Esophagus squamous epithelium (tissue), 5 donors: Measurements from ENCODE around the gene PRCP. TPM values are rescaled to one million over a fixed set of nuclear protein-coding genes. Genes with fewer than 3 reads are reported as not detected.

Experiments
- DNase-seq: peaks from one replicate; lab custom pipeline; 2025; lab: John Stamatoyannopoulos, UW
- H3K27ac ChIP-seq, 4 donors: fragments of 200-600 bp; sonication (generic); one replicate each; pipeline ENCODE4 v1.5.1; 2016 to 2019; ENCODE audit warnings: mild to moderate bottlenecking in 1 of 4
- H3K27me3 ChIP-seq, 4 donors: fragments of 200-600 bp; sonication (generic); 1 replicate in 3 of 4; 2 replicates in 1 of 4; pipeline versions ENCODE4 v1.5.1 to v1.6.0; 2017 to 2021; ENCODE audit warnings: antibody characterized with exemption in 1 of 4
- H3K36me3 ChIP-seq, 3 donors: fragments of 200-600 bp; sonication (generic); one replicate each; pipeline ENCODE4 v1.5.1; 2016 to 2019
- H3K4me1 ChIP-seq, 3 donors: fragments of 200-600 bp; sonication (generic); one replicate each; pipeline ENCODE4 v1.5.1; 2017 to 2019
- H3K4me3 ChIP-seq, 4 donors: fragments of 200-600 bp; sonication (generic); 1 replicate in 3 of 4; 2 replicates in 1 of 4; pipeline ENCODE4 v1.5.1; 2016 to 2019; ENCODE audit warnings: mild to moderate bottlenecking in 2 of 4, moderate library complexity in 1 of 4
- H3K9me3 ChIP-seq, 3 donors: fragments of 200-600 bp; sonication (generic); one replicate each; pipeline ENCODE4 v1.5.1; 2016 to 2019
- POLR2A ChIP-seq, 4 donors: fragments of 450-650 bp; IDR thresholded peaks; one replicate each; pipeline ENCODE4 v1.6.1; 2017; ENCODE audit warnings: antibody characterized with exemption in 4 of 4, mild to moderate bottlenecking in 4 of 4, moderate library complexity in 3 of 4
- WGBS, 2 donors: methylation state at CpG; one replicate each; pipeline ENCODE4 v1.1.5; 2018; 5-methylcytosine and 5-hydroxymethylcytosine counted together
- intact Hi-C: fragments of 100-400 bp; cut with DNase I; formaldehyde crosslinking; loops from one replicate; pipeline ENCODE4 v1.15.0; 2022
- total RNA-seq, 4 donors: library from RNA; depleted of rRNA; stranded (reverse); fragments of >200 nt; gene quantifications; one replicate each; pipeline ENCODE4 v1.1.0, GENCODE V29; 2016
- TF ChIP-seq, protein P1 (sequence below), 6 experiments: fragments of 450-650 bp in 4 of 6; fragments of 200-600 bp in 2 of 6; sonication (generic) in 2 of 6; IDR thresholded peaks; one replicate each; pipeline ENCODE4 v1.5.1; 2016 to 2019; ENCODE audit warnings: antibody characterized with exemption in 6 of 6, mild to moderate bottlenecking in 4 of 6, moderate library complexity in 4 of 6
- donor health status: DM: yes; HTN: yes; CAD: no.

PRCP gene
- total RNA-seq, 4 donors from 2014 or later: 39.6 to 82.4 (median 50.3) TPM

DNA sequence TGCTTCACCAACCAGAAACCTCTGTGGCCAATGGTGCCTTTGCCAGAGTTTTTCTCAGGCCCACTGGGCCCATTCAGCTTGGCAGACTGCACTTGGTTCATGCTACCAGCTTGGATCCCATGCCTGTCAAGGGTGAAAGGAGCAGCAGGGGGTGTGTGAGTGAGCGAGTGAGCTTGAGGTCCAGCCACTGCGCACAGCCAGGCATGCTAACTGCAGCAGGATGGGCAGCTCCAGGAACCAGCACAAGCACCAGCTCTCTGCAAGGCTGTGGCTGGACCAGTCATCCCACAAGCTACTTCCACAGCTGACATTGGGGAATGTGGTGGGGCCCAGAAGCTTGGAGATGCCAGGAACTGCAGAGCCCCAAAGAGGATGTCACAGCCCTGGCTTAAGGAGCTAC is 42.1 kb upstream of the PRCP start:
- no peak for DNase-seq
- no peak for TF ChIP-seq POLR2A (IDR thresholded peaks at IDR 0.05)
- TF ChIP-seq, protein P1, sequence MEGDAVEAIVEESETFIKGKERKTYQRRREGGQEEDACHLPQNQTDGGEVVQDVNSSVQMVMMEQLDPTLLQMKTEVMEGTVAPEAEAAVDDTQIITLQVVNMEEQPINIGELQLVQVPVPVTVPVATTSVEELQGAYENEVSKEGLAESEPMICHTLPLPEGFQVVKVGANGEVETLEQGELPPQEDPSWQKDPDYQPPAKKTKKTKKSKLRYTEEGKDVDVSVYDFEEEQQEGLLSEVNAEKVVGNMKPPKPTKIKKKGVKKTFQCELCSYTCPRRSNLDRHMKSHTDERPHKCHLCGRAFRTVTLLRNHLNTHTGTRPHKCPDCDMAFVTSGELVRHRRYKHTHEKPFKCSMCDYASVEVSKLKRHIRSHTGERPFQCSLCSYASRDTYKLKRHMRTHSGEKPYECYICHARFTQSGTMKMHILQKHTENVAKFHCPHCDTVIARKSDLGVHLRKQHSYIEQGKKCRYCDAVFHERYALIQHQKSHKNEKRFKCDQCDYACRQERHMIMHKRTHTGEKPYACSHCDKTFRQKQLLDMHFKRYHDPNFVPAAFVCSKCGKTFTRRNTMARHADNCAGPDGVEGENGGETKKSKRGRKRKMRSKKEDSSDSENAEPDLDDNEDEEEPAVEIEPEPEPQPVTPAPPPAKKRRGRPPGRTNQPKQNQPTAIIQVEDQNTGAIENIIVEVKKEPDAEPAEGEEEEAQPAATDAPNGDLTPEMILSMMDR (IDR thresholded peaks at IDR 0.05): no peak
- Histone ChIP-seq H3K36me3 (no peaks in the 10 kb centered on the region), H3K27me3 (no peaks in the 10 kb centered on the region), H3K27ac (no peak overlapping the region), H3K4me1 (no peaks in the 10 kb centered on the region), H3K4me3 (no peak overlapping the region), H3K9me3 (no peaks in the 10 kb centered on the region)
- WGBS, 2 donors: 92 to 100% methylated on average over 2 of the region's 2 CpGs
- intact Hi-C loops: no loop called here

GRCh38 chr11:82939456-82939855 is 39.2 kb upstream of the PRCP start:
- Histone ChIP-seq H3K9me3 (no peaks in the 10 kb centered on the region), H3K27ac (no peak overlapping the region), H3K4me3 (no peak overlapping the region), H3K27me3 (no peaks in the 10 kb centered on the region), H3K36me3 (no peaks in the 10 kb centered on the region), H3K4me1 (no peaks in the 10 kb centered on the region)
- intact Hi-C loops: no loop called here
- DNase-seq: no peak
- no peak for TF ChIP-seq POLR2A (IDR thresholded peaks at IDR 0.05)
- TF ChIP-seq, protein P1 (IDR thresholded peaks at IDR 0.05): no peak
- WGBS, 2 donors: 84 to 100% methylated on average over 2 of the region's 2 CpGs

DNA sequence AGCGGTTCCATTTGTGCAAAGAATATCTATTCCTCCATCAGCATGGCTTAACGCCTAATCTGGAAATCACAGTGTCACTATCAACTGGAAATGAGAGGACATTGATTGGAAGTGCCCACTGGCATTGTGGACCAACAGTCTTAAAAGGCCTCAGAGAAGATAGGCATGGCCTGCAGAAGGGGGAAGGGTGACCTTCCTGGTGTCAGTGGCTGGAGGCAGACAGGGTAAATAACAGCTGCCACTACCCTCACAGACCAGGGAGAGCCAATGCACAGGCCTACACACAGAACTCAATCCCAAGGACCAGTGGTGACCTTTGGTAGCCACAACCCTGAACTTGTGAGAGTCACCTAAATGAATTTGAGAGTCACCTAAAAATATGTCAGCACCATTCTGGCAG is 37.3 kb upstream of the PRCP start:
- no peaks in the 10 kb centered on the region for H3K4me1 ChIP-seq
- H3K9me3 ChIP-seq: no peaks in the 10 kb centered on the region
- WGBS, 2 donors: 92 to 100% methylated on average over 2 of the region's 2 CpGs
- intact Hi-C loops: no loop called here
- no peak overlapping the region for H3K27ac ChIP-seq
- H3K36me3 ChIP-seq: no peaks in the 10 kb centered on the region
- H3K4me3 ChIP-seq: no peak overlapping the region
- no peaks in the 10 kb centered on the region for H3K27me3 ChIP-seq
- no peak for TF ChIP-seq POLR2A (IDR thresholded peaks at IDR 0.05)
- TF ChIP-seq, protein P1 (IDR thresholded peaks at IDR 0.05): no peak
- DNase-seq: no peak

- Histone ChIP-seq H3K27ac (no peak overlapping the region), H3K4me1 (no peaks in the 10 kb centered on the region), H3K4me3 (no peak overlapping the region), H3K9me3 (no peaks in the 10 kb centered on the region), H3K27me3 (no peaks in the 10 kb centered on the region), H3K36me3 (no peaks in the 10 kb centered on the region)
- DNase-seq: no peak
- 72 to 76% methylated on average over 3 of the region's 3 CpGs for WGBS, 2 donors
- intact Hi-C loops: no loop called here
- TF ChIP-seq, protein P1 (IDR thresholded peaks at IDR 0.05): no peak
- no peak for TF ChIP-seq POLR2A (IDR thresholded peaks at IDR 0.05)
Measured at GRCh38 chr11:82936261-82936660, 36.0 kb upstream of the PRCP start.

DNA sequence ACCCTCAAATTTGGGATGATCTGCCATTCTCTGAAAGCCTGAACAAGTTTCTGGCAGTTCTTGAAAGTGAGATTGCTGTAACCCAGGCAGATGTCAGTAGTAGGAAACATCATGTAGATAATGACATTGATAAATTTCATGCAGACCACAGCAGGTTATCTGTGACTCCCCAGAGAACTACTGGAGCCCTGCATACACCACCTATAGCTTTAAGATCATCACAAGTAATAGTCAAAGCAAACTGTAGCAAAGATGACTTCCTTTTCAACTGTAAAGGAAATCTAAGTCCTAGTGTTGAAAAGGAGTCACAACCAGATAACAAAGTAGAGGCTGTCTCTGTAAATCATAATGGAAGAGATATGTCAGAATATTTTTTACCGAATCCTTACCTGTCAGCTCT is 32.3 kb upstream of the PRCP start:
- H3K36me3 ChIP-seq: no peaks in the 10 kb centered on the region
- intact Hi-C loops: no loop called here
- no peak overlapping the region for H3K4me3 ChIP-seq
- no peaks in the 10 kb centered on the region for H3K27me3 ChIP-seq
- TF ChIP-seq, protein P1 (IDR thresholded peaks at IDR 0.05): no peak
- no peaks in the 10 kb centered on the region for H3K4me1 ChIP-seq
- H3K27ac ChIP-seq: no peak overlapping the region
- 93 to 97% methylated on average over 1 of the region's 1 CpG for WGBS, 2 donors
- H3K9me3 ChIP-seq: no peaks in the 10 kb centered on the region
- DNase-seq: no peak
